ENCODE measurements around the gene FNIP1.
"Not testable (repeated sequence)": the region's sequence is repeated elsewhere in the genome, so short reads cannot be mapped to it uniquely, and the experiment has no call there.

Gene FNIP1

DNA sequence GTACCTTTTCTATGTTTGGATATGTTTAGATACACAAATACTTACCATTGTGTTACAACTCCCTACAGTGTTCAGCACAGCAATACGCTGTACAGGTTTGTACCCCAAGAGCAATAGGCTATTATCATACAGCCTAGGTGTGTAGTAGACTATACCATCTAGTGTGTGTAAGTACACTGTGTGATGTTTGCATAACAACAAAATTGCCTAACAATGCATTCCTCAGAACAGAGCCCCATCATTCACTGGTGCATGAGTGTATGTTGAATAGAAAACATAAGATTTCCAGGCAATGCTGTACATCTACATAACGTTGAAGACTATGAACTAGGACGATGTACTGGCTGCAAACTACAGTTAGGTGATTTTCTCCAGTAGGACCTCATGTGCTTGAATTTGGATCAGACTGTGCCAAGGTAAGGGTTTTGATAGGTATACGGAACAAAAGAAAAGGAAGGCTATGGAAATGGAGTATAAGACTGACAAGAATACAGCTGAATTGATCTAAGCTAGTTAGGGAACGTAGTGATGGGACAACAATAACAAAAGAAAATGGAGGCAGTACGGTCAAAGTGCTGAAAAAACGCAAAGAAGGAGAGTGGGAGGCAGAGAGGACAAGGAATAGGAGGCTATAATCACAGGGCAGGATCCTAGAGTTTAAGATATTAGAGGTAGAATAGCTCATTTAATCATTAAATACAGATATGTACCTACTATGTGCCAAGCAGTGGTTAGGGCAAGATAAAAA is 46.9 kb downstream of the FNIP1 start:
- peak; percentile 68 for DNase-seq (ENCODE audit: low read depth)

DNA sequence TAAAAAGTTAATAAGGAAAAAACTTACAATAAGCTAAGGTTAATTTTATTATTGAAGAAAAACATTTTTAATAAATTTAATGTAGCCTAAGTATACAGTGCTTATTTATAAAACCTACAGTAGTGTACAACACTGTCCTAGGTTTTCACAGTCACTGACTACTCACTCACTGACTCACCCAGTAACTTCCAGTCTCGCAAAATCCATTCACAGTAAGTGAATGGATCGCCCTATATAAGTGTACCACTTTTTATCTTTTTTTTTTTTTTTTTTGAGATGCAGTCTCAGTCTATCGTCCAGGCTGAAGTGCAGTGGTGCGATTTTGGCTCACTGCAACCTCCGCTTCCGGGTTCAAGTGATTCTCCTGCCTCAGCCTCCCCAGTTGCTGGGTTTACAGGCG is 47.7 kb downstream of the FNIP1 start:
- DNase-seq (ENCODE audit: low read depth), result peak; percentile 46

DNA sequence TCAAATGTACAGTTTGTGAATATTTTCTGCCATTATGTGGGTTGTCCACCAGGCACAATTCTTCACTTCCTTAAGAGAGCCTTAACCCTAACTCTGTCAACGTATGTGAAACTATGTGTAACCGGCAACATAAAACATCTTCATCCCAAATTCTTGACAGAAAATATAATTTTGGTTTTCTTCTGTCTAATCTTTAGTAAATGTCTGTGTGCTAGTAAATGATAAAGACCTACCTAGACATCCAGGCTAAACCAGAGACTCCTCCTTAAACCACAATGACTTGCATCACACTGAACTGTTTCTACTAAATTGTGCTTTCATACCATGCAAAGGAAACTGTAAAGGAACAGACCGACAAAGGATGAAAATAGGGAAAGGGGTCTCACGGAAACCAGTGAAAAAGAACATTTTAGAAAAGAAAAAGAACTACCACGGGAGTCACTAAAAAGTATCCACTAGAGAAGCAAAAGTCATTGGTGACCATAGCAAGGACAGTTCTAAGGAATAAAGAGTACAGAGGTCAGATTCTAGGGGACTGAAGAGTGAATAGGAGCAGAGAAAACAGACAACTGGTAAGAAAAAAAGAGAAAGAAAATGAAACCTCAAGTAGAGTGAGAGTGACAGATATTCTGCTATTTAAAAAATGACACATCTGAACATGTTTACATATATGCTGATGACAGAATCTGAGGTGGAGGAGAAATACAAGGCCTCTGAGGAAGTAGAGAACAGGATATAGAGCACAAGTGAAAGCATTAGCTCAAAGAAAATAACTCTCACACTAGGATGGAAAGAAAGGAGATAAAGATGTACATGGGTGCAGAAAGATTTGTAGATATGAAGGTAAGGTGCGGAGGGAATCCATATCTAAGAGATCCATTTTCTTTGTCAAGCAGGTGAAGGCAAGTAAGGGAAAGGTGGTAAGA is 49.4 kb downstream of the FNIP1 start:
- DNase-seq (ENCODE audit: low read depth), result peak; percentile 80

DNA sequence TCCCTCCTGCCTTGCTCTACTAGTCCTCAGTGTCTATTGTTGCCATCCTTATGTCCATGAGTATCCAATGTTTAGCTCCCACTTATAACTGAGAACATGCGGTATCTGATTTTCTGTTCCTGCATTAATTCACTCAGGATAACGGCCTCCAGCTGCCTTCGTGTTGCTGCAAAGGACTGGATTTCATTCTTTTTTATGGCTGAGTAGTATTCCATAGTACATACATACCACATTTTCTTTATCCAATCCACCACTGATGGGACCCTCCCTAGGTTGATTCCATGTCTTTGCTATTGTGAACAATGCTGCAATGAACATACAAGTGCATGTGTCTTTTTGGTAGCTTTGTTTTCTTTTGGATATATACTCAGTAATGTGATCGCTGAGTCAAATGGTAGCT is 50.4 kb downstream of the FNIP1 start:
- DNase-seq (ENCODE audit: low read depth), result no peak

DNA sequence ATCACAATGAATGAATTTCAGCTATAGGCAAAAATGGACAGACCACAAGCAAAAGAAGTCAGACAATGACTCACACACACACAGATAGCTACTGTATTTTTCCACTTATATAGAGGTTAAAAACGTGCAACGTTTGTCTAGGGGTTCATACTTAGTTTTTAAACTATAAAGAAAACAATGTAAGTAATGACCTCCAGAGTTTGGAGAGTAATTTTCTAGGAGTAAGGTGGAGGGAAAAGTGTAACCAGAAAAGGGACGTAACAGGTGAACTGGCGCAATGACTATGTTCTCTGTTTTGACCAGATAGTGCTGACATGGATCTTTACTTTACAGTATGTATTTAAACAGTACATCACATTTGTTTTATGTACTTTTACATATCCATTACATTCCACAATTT is 51.1 kb downstream of the FNIP1 start:
- peak; percentile 17 for DNase-seq (ENCODE audit: low read depth)

DNA sequence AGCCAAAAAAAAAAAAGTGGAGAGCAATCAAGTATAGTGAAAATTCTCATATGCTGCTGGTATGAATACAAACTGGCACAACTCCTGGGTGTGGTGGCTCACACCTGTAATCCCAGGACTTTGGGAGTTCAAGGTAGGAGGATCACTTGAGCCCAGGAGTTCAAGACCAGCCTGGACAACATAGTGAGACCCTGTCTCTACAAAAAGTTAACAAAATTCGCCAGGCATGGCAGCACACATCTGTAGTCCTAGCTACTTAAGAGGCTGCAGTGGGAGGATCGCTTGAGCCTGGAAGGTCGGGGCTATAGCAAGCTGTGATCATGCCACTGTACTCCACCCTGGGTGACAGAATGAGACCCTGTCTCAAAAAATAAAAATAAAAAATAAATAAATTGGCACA is 51.7 kb downstream of the FNIP1 start:
- no peak for DNase-seq (ENCODE audit: low read depth)

DNA sequence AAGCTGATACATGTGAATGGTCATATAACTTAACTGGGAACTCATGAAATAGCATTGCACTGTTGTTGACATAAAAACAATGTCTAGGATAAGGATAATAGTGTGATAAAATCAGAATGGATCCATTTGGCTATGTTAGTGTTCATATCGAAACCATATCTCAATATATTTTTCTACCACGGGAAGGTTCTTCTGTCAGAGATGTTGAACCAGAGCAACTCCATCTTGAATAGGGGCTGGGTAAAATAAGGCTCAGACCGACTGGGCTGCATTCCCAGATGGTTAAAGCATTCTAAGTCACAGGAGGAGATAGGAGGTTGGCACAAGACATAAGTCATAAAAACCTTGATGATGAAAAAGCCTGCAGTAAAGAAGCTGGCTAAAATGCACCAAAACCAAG is 56.3 kb downstream of the FNIP1 start:
- no peak for DNase-seq (ENCODE audit: low read depth)

DNA sequence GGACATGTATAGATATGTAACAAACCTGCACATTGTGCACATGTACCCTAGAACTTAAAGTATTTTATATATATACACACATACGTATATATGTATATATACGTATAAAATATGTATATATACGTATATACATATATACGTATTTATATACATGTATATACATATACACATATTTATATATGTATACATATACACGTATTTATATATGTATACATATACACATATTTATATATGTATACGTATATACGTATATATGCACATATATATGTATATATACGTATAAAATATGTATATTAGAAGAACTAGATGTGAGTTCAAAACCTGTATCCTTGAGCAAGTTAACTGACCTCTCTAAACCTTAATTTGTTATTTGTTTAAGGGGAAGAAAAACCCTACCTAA is 61.4 kb downstream of the FNIP1 start:
- DNase-seq (ENCODE audit: low read depth), result no peak

DNA sequence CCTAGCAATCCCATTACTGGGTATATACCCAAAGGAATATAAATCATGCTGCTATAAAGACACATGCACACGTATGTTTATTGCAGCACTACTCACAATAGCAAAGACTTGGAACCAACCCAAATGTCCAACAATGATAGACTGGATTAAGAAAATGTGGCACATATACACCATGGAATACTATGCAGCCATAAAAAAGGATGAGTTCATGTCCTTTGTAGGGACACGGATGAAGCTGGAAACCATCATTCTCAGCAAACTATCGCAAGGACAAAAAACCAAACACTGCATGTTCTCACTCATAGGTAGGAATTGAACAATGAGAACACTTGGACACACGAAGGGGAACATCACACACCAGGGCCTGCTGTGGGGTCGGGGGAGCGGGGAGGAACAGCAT is 61.9 kb downstream of the FNIP1 start:
- not testable (repeated sequence) for DNase-seq (ENCODE audit: low read depth)

DNA sequence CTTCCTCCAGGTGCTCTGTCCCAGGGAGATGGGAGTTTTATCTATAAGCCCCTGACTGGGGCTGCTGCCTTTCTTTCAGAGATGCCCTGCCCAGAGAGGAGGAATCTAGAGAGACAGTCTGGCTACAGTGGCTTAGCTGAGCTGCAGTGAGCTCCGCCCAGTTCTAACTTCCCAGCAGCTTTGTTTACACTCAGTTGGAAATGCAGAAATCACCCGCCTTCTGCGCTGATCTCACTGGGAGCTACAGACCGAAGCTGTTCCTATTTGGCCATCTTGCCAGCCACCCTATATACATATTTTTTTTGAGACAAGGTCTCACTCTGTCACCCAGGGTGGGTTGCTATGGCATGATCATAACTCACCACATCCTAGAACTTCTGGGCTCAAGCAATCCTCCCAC is 67.5 kb downstream of the FNIP1 start:
- peak; percentile 7 for DNase-seq (ENCODE audit: low read depth)

DNA sequence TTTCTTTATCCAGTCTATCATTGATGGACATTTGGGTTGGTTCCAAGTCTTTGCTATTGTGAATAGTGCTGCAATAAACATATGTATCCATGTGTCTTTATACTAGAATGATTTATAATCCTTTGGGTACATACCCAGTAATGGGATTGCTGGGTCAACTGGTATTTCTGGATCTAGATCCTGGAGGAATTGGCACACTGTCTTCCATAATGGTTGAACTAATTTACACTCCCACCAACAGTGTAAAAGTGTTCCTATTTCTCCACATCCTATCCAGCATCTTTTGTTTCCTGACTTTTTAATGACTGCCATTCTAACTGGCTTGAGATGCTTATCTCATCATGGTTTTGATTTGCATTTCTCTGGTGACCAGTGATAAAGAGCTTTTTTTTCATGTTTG is 72.7 kb downstream of the FNIP1 start:
- not testable (repeated sequence) for DNase-seq (ENCODE audit: low read depth)

DNA sequence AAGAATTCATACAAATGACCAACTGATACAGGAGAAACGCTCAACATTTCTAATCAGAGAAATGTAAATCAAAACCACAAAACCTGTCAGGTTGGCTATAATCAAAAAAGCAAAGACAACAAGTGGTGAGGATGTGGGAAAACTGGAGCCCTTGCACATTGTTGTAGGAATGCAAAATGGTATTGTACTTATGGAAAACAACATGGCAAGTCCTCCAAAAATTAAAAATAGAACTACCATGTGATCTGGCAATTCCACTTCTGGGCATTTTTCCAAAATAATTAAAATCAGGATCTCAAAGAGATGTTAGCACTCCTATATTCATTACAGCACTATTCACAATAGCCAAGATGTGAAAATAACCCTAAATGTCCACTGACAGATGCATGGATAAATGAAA is 76.1 kb downstream of the FNIP1 start:
- DNase-seq (ENCODE audit: low read depth), result peak; percentile 2

DNA sequence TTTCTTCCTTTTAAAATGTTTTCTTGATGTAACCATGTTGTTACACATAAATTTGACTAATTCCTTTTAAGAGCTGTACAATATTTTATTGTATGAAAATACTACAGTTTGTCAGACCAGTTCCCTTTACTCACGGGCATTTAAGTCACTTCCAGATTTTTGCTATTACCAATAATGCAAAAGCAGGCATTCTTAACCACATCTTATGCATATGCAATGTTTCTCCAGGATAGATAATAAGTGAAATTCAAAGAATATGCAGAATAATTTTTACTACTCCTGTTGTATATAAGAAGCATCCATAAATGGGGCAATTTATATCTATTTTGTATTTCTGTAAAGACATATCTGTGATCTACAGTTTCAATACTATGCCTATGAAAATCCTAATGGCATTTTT is 77.3 kb downstream of the FNIP1 start:
- no peak for DNase-seq (ENCODE audit: low read depth)

DNA sequence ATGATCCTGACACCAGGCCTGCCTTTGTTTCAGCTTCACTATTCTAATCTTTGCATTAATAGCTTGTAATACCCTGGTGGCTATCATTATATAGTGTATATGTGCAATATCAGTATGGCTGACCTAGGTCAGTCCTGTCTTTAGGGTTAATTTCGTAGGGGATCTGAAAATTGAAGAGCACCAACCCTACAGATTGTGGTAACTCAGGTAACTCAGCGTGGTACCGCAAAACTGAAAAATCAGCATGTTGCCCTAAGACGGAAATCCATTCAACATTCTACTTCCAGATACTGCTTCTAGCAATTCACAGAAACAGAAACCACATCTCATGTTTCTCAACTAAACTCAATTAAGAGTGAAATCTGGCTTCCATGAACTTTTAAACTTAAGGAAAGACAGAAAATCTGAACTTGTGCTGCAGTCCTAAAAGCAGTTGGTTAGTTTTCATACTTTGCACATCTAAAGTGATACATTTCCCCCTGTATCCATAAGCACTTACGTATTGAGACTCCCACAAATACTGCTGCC is 78.3 kb downstream of the FNIP1 start:
- no peak for DNase-seq (ENCODE audit: low read depth)

DNA sequence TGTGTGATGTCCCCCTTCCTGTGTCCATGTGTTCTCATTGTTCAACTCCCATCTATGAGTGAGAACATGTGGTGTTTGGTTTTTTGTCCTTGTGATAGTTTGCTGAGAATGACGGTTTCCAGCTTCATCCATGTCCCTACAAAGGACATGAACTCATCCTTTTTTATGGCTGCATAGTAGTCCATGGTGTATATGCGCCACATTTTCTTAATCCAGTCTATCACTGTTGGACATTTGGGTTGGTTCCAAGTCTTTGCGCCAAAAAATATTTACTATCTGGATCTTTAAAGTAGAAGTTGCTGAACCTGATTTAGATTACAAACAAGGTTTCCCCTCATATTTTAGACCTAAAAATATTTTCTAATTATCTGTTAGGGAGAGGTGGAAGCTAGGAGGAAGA is 79.7 kb downstream of the FNIP1 start:
- DNase-seq (ENCODE audit: low read depth), result not testable (repeated sequence)

DNA sequence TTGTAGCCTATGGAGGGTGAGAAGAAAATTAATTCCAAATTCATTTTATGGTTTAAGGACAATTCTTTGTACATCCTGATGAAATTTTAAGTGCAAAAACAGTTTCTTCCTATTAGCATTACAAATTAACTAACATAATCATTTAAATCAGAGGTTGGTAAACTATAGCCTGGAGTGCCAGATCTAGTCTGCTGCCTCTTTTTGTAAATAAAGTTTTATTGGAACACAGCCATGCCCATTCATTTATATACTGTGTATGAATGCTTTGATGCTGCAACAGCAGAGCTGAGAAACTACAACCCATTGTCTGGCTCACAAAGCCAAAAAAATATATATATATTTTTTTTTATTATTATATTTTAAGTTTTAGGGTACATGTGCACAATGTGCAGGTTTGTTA is 80.2 kb downstream of the FNIP1 start:
- DNase-seq (ENCODE audit: low read depth), result no peak

DNA sequence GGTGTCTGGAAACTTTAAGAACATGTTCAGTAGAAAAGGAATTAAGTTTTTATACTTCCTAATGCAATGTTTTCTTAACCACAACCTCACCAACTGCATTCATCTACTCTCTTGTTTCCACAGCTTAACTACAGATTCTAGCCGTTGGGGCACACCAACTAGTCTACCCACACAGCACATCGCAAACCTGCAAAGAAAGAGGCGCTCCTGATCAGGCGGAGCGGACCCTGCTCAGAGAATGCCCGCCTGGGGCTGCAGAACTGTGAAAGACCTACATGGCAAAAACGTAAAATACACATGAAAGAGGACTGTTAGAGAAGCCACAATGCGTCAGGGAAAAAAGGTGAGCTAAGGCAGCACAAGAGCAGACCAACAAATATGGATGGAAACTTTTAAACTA is 86.4 kb downstream of the FNIP1 start:
- no peak for DNase-seq (ENCODE audit: low read depth)

DNA sequence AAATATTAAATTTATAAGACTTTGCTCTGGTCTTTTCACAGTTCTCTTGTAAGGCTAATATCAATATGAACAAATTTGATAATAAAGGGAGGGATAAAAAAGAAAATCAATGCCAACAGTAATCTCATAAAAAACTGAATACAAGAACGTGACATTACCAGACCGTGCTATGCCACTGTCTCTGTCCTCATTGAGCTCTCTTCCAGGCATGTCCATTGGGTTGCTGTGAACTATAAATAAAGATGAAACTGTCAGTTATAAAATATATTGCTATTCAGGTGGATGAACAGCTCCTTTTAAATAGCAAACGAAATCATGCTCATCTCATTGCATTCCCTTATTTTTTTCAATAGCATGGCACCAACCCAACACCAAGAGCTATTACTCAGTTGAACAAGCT is 87.8 kb downstream of the FNIP1 start:
- no peak for DNase-seq (ENCODE audit: low read depth)

DNA sequence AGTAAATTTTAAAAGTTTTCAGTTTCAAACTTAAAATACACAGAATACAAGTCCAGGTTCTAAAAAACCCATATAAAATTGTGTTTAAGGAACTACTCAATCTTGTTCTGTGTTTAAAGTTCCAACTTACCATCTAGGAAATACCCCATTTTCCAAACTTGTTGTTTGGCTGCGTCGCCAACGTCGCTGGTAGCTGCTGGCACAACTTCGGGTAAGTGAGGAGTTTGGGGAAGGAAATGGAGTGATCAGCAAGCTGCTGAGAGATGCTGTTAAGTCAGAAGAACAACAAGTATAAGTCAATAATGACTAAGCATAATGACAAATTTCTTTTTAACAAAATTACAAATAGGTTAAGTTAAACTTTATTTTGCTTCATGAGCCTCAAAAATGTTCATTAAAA is 90.5 kb downstream of the FNIP1 start:
- DNase-seq (ENCODE audit: low read depth), result no peak

DNA sequence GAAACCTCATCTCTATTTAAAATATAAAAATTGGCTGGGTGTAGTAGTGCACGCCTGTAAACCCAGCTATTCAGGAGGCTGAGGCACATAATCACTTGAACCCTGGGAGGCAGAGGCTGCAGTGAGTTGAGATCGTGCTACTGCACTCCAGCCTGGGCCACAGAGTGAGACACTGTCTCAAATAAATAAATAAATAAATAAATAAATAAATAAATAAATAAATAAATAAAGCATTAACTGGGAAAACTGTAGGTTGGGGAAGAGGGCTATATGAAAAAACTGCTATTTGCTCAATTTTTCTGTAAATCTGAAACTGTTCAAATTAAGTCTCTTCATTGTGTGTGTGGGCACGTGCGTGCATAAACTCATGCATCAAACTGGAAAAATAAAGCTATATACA is 101.9 kb downstream of the FNIP1 start:
- no peak for DNase-seq (ENCODE audit: low read depth)

DNA sequence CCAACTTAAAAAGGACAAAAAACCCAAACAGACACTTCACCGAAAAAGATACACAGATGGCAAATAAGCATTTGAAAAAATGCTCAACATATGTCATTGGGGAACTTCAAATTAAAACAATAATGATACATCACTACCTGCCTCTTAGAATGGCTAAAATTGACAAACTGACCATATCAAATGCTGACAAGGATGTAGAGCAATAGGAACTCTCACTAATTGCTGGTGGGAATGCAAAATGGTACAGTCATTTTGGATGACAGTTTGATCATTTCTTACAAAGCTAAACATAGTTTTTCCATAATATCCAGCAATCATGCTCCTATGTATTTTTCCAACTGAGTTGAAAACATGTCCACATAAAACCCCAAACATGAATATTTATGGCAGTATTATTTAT is 102.9 kb downstream of the FNIP1 start:
- DNase-seq (ENCODE audit: low read depth), result no peak

DNA sequence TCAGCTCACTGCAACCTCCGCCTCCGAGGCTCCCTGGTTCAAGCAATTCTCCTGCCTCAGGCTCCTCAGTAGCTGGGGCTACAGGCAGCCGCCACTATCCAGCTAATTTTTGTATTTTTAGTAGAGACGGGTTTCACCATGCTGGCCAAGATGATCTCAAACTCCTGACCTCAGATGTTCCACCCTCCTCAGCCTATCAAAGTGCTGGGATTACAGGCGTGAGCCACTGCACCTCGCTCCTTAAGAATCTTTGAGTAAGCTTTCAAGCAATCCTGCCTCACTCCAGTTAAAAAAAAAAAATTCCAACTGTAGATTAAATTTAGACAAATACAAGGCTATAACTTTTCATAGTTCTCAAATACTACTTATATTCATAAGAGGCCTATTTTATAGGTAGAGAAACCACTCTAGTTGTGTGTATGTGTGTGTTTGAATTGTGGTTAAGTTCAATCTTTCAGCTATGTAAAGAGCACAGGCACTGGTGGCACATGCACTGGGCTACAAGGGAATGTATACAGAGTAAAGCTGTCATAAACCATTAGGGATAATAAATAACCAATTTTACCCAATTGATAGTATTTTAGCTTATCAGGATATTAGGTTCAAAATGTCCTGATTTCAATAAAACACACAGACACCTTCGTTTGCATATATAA is 111.2 kb downstream of the FNIP1 start:
- peak; percentile 29 for DNase-seq (ENCODE audit: low read depth)

DNA sequence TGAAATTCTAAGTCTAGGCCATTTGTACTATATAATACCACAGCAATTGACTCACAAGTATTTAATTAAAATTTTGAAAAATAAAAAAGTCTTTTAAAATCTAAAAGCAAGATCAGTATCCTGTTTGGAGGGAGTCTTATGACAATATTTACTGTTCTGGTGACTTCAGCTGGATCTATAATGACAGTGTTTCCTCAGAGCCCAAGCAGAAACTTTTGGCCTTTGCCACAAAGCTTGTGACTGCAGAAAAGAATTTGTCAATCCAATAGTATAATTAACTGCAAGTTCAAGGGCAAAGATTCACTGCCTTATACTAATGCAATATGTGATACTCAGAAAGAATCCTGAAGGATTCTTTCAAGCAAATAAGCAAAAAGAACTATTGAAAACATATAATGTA is 112.2 kb downstream of the FNIP1 start:
- no peak for DNase-seq (ENCODE audit: low read depth)

Data from amniotic epithelial cell (primary cell).